ENCODE data around the gene MYOG. TPM values are rescaled to one million over a fixed set of nuclear protein-coding genes. Genes with fewer than 3 reads are reported as not detected.

The MYOG gene
- total RNA-seq, 1 experiment from 2014 or later, result not detected

DNA sequence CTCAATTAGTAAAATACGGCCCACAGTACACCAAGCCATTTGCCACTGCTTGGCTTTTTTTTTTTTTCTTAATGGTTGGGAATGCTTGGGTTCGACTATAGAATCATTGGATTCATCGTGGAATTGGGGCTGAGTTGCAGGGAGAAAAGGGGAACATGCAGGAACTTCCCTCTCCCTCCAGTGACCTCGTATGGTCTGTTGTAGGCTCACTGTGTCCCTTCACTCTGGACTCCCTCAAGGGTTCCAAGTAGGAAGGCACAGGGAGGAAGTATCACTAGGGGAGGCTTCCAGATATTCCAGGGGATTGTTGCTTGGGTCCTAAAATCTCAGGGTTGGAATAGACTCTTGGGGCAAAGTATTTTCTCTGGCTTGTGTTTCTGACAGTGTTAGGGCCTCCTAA, 35.0 kb downstream of the MYOG start:
- no peak for DNase-seq (ENCODE audit: extremely low read depth, low read depth)

DNA sequence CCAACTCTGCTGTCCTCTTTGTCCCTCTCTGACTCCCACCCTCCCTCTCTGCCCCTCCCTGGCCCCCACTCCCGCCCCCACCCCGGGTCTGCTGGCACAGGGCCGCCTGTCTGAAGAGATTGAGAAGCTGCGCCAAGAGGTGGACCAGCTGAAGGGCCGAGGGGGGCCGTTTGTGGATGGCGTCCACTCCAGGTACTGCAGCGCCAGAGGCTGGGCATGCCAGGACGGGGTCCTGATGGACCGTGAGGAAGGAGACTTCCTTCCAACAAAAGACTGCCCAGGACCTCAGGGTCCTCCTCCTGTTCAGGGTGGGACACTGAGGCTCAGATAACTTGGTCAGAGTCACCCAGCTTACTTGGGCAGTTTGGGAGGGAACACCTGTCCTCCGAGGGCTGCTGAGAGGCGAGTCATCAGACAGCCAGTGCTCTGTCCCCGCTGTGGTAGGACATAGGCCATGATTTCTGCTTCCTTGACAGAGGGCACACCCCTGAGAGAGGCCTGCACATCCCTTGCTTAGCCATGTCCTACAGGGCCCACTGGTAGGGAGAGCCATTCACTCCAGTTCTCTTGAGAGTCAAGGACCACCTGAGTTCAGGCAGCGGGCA, 36.1 kb downstream of the MYOG start:
- no peak for DNase-seq (ENCODE audit: extremely low read depth, low read depth)

DNA sequence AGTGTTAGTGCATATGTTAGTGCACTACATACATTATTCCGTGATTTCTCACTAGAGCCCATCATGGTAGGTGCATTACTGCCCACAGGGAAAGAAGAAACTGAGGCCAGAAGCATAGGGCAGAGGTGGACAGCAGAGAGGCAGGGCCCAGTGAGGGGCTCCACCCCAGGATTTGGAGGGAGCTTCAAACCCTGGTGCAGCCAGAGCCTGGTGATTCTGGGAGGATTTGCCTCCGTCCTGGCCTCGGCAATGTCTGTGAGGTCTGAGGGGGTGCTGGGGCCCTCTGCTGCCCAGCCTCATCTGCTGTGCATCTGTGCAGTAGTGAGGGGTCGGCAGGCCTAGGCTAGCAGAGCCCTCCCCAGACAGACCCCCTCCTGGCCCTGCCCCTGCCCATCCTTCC, 36.7 kb downstream of the MYOG start:
- no peak for DNase-seq (ENCODE audit: extremely low read depth, low read depth)

DNA sequence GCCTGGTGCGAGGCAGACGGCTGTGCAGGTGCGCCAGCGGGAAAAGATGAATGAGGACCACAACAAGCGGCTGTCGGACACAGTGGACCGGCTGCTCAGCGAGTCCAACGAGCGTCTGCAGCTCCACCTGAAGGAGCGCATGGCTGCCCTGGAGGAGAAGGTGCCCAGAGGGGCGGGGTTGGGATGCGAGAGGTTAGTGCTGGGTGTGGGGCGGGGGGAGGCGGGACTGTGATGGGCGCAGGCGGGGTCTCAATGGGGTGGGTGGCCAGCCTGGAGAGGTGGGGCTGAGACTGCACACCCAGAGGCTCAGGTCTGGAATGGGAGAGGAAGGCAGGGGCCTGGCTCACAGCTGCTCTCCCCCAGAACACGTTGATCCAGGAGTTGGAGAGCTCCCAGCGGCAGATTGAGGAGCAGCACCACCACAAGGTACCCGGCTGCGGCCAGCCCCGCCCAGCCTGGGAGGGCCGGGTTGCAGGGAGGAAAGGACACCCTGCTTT, 37.2 kb downstream of the MYOG start:
- no peak for DNase-seq (ENCODE audit: extremely low read depth, low read depth)

DNA sequence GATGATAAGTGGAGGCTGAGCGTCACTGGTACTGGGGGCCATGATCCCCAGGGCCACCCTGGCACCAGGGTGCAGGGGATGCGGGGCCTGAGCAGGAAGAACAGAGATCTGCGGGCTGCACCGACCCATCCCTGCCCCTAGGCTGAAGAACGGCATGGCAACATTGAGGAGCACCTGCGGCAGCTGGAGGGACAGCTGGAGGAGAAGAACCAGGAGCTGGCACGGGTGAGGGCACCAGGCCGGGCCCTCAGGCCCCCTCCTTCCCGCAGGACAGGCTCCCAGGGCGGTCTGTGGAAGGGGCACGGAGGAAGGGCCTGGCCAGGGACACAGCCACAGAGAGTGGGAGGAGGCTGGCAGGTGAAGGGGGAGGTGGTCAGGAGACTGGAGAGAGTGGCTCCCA, 37.7 kb downstream of the MYOG start:
- no peak for DNase-seq (ENCODE audit: extremely low read depth, low read depth)

DNA sequence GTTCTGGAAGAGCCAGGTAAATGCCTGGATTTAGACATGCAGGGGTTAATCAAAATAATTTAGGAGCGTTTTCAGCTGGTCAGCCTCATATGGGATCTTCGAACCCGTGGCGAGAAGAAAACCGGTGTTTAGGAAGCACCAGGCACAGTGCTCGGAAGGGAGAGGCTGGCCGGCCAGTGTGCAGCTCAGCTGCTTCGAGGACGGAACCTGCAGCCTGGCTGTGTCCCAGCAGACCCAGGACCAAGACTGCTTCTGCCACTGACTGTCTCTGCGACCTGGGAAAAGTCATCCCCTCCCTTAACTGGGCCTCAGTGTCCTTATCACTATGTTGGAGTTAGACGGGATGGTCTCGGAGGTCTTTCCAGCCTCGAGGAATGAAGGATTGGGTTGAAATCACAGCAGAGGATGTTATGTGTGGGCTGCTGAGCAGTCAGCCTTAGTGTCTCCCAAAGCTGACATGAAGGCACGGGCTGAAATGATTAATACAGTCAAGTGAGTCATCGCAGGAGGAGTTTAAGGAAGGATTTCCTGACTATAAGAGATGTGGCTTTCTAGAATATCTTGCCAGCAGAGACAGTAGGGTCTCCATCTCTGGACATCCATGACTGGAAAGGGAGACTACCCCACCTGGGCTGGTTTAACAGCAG, 38.7 kb downstream of the MYOG start:
- DNase-seq (ENCODE audit: extremely low read depth, low read depth), result no peak

DNA sequence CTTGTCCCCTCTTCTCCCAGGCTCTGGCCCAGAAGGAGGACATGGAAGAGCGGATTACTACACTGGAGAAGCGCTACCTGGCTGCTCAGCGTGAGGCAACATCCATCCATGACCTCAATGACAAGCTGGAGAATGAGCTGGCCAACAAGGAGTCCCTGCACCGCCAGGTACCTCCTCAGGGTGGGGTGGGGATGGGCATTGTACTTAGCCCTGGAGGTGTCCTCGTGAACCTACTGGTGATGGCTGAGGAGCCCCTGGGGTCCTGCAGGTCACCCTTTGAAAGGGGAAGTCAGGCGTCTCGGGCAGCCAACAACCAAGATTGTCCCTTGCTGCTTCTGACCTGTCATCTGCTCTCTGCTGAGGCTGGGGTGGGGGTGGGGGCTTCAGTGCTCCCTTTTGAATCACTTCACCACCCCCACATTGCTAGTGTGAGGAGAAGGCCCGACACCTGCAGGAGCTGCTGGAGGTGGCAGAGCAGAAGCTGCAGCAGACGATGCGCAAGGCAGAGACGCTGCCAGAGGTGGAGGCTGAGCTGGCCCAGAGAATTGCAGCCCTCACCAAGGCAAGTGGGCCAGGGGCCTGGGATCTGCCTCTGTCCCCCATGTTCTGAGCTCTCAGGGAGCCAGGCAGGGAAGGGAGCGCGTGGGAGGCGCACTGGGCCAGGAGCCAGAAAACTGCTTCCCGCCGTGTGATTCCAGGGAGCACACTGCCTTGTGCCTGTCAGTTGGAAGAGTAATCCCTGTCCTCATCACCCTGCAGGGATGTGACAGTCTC, 39.8 kb downstream of the MYOG start:
- DNase-seq (ENCODE audit: extremely low read depth, low read depth), result no peak

DNA sequence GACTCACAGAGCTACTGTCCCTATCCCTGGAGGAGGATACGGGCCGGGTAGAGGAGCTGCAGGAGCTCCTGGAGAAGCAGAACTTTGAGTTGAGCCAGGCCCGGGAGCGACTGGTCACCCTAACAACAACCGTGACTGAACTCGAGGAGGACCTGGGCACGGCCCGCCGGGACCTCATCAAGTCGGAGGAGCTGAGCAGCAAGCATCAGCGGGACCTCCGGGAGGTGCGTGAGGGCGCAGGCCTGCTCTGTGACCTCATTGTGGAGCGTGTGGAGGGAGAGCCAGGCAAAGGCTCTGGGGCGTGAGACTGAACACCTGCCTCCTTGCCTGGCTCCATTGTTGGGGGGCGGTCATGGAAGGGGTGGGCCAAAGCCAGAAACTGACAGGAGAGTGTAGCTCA, 40.5 kb downstream of the MYOG start:
- DNase-seq (ENCODE audit: extremely low read depth, low read depth), result no peak

DNA sequence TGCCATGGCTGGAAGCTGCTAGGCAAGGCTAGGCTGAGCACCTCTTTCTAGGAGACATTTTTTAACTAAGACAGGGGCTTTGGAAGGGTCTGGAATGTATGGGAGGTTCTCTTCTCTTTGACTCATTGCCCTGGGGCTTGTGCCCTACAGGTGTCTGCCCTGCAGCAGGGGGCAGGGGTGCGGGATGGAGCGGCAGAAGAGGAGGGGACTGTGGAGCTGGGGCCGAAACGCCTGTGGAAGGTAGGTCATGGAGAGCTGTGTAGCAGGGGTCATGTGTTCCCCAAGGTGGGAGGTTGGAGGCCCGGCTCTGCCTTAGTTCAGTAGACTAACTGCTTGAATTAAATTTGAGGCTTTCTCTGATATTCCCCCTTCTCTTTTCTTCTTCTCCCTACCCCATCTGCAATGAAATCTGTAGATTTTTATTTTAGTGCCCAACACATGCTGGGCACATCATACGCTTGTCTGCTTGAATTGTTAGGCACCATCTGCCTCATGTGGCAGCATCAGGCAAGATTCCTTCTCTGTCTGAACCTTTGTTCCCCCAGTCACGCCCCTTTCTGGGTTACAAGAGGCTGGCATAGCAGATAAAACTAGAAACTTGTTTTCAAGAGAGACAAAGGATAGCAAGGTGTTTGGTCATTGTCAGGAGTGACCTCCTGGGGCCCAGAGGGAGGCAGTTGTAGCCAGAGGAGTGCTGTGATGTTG, 41.1 kb downstream of the MYOG start:
- DNase-seq (ENCODE audit: extremely low read depth, low read depth), result no peak

DNA sequence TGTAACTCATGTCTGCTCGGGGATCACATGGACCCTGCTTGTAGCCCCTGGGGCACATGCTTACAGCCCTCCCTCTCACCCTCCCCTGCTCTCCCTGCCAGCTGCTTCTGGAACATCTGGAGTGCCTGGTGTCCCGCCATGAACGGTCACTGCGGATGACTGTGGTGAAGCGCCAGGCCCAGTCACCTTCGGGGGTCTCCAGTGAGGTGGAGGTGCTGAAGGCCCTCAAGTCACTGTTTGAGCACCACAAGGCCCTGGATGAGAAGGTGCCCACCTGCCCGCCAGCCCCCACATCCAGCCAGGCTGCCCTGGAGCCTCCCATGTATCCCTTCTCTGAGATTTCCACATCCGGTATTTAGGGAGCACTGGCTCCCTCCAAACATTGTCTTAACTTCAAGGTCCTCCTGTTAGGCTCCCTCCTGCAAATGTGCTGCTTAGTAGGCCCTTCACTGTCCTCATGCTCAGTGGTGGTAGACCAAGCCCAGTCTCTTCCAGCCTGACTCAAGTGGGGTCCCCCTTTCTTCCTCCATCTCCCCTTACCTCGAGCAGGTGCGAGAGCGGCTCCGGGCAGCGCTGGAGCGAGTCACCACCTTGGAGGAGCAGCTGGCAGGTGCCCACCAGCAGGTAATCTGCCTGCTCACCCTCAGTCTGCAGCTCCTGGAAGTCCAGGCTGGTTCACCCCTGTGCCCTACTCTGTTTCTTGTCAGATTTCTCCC, 41.8 kb downstream of the MYOG start:
- no peak for DNase-seq (ENCODE audit: extremely low read depth, low read depth)

DNA sequence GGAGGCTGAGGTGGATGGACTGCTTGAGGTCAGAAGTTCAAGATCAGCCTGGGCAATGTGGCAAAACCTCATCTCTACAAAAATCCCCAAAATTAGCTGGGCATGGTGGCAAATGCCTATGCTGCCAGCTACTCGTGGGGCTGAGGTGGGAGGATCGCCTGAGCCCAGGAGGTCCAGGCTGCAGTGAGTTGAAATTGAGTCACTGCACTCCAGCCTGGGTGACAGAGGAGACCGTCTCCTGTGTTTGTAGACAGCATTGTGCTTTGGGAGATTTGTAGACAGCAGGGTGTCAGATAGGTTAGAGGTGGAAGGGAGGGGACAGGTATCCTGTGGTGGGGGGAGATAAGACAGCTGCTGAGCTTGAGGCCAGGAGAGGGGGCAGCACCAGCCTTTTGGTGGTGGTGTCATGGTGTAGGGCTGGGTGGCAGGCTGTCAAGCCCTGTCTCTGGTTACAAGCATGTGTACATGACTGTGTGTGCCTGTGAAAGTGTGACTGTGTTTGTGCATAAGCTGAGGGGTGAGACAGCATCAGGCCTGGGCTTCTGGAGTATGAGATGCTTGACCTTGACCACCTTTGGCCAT, 44.4 kb downstream of the MYOG start:
- no peak for DNase-seq (ENCODE audit: extremely low read depth, low read depth)

DNA sequence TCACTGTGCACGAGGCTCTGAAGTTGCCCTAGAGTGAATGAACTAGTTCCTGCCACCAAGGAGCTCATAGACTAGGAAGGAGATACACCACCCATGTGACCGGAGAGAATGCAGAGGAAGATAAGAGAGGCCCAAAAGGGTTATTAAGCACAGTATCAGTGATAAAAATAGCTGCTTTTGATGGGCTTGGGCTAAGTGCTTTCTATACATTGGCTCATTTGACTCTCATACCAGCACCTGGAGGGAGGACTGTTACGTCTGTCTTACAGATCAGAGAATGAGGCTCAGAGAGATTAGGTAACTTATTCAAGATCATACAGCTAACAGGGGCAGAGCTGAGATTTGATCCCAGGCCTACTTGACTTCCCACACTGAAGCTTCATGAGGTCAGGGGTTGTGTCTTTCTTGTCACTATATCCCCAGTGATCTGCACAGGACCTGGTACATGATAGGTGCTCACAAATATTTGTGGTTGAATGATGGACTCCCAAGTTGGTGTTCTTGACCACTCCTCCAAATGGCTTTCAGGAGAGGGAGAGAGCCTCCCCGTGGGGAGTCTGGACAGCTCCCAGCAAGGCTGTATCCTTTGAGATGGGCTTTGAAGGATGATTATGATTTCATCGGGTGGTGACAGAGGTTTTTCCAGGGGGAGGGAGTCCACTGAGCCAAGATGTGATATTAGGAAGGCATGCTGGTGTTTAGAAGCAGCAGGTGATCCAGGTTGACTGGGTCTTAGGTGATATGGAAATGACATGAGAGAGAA, 45.1 kb downstream of the MYOG start:
- no peak for DNase-seq (ENCODE audit: extremely low read depth, low read depth)

DNA sequence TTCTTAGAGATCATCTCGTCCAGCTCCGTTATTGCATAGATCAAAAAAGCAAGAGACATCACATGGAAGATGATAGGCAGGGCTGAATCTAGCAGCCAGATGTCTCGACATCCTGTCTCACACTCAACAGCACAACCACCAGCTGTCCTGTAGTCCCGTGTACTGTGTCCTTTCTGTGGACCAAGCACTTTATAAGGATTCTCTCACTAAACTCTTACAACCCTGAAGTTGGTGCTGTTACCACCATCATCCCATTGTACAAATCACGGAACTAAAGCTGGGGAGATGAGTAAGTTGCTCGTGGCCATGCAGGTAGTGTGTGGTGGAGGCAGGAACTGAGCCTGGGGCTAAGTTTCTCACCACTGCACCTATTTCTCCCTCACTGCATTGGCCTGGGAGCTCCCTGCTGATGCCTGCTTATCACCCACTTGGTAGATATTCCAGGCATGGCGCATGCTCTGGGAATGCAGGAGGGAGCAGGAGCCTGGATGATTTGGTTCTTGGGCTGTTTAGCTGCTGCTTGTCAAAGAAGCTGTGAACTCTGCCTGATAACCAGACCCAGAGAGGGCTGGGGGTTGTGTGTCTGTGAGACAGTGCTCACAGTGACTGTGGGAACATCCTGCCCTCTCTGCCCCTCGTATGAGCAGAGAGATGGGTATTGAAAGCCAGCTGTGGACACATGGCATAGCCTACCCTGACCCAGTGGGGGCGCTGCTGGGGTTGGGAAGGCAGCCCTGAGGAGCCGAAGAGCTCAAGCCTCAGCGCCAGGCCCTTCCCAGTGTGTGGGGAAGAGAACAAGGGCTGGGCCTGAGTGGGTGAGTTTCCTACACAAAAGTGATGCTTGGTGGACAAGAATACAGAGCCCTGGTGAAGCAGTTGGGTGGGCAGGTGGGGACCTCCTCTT, 46.0 kb downstream of the MYOG start:
- DNase-seq (ENCODE audit: extremely low read depth, low read depth), result no peak

DNA sequence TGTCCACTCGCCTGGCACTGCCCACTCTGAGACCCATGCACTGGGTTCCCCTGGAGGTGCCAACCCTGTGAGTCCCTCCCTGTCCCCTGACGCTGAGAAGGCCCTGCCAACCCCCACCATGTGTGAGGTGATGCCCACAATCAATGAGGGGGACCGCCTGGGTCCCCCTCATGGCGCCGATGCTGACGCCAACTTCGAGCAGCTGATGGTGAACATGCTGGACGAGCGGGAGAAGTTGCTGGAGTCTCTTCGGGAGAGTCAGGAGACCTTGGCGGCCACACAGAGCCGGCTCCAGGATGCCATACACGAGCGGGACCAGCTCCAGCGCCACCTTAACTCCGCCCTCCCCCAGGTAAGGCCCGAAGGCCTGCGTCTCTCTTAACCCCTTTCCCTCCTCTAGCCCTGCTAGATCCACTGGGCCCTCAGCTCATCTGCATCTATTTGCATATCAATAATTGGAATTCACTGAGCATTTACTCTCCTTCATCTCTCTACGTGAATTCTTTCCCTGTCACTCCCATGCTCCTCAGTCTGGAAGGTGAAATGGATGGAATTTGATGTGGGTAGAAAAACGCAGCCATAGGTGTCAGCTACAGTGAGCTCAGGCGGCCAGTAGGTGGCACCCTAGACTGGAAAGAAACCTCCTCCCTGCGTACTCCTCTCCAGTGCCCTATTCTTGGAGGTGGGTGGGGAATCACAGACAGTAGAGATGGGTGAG, 46.8 kb downstream of the MYOG start:
- peak; percentile 74 for DNase-seq (ENCODE audit: extremely low read depth, low read depth)

DNA sequence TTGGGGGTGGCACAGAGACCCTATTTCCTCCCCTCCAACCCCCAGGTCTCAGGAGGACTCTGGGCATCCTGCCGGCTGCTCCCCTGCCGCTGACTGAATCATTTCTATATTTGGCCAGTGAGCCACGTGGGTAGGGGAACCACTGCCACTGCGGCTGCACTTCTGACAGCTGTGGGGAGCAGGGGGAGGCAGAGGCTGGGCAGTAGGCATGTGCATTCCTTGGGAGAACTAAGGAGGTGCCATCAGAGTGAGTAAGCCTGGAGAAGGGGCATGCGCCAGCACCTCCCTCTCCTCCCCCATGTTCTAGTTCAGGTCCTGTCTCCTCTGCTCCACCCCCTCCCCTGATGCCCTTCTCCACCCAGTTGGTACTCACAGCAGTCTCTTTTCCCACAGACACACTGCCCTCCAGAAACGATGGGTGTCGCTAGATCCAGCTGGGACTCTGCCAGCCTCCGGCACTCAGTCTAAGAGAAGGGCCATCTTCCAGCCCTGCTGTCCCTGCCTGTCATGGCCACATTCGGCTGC, 47.5 kb downstream of the MYOG start:
- no peak for DNase-seq (ENCODE audit: extremely low read depth, low read depth)

DNA sequence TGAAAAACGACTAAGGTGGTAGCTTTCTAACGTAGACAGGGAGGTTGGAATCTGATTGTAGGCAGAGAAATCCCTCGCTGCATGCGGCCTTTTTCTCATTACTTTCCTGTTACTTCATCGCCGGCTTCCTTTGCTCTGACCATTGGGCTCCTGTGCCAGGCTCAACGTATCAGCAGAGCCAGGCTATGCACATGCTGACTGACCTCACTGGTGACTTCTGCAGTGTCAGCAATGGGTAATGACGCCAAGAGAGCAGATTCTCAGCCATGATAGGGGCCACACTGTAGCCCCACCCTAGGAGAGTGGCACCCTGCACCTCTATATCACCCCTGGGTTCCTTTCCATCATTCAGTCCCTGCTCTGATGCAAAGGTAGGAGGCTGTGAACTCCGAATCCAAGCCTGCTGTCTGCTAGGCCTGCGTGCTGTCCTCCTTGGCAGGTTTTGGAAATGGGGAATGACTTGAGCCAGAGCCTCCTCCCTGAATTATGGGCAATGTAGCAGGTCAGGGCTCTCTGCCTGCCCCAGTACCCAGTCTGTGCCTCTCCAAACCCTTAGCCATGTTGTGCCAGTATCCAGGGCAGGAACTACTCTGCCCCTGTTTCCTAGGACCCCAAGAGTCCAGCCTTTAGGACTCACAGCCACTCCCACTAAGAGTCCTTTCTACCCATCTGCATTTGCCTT, 48.2 kb downstream of the MYOG start:
- DNase-seq (ENCODE audit: extremely low read depth, low read depth), result no peak

DNA sequence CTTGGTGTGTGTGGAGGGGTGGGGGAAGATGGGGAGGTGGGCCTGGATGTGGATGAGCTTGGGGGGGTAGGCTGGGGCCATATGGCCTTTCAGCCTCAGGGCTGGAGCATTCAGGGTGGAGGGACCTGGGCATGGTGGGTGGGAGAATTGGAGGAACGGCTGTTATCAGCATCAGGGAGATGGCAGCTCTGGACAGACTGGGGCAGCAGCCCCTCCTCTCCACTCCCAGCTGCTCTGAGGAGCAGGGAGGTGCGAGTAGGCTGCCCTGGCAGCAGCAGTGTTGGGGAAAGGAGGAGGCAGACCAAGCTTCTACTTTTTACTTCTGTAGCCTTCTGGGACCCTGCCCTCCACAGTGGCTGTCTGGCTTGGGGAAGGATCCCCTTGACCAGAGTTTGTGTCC, 49.3 kb downstream of the MYOG start:
- no peak for DNase-seq (ENCODE audit: extremely low read depth, low read depth)
